Renal cortical epithelial cell (primary cell): ENCODE measurements around the gene CBFA2T3. TPM values are rescaled to one million over a fixed set of nuclear protein-coding genes. Genes with fewer than 3 reads are reported as not detected.

Experiments
- DNase-seq: peaks from one replicate; pipeline ENCODE4 v3.0.0-alpha.2; 2011; ENCODE audit warnings: low read depth
- total RNA-seq: library from RNA; depleted of rRNA; stranded (reverse); fragments of >200 nt; gene quantifications from 2 replicates; pipeline ENCODE4 v1.2.3, GENCODE V29; 2014

The CBFA2T3 gene
- total RNA-seq, 1 donor from 2014 or later, result not detected

GRCh38 chr16:88962478-88963152 lies 14.4 kb downstream of the CBFA2T3 start:
- DNase-seq, result no peak

- no peak for DNase-seq
Measured at GRCh38 chr16:88961011-88961410, 16.0 kb downstream of the CBFA2T3 start.

- no peak for DNase-seq
Measured at GRCh38 chr16:88960516-88960915, 16.5 kb downstream of the CBFA2T3 start.

- no peak for DNase-seq
Measured at GRCh38 chr16:88959022-88959421, 18.0 kb downstream of the CBFA2T3 start.

GRCh38 chr16:88957887-88958577 lies 19.0 kb downstream of the CBFA2T3 start:
- no peak for DNase-seq

DNA sequence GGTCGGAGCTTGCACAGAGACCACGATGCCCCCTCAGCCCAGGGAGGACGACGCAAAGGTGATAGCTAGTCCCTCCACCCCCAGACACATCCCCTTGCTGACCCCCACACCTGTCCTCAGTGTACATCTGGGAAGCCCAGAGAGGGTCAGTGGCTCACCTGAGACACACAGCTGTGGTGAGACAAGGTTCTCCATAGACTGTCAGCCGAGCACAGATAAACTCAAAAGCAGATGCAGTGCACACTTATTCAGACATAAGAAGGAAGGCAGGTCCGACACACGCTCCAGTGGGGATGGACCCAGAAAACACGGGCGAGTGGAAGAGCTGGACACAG lies 19.6 kb downstream of the CBFA2T3 start:
- no peak for DNase-seq

DNA sequence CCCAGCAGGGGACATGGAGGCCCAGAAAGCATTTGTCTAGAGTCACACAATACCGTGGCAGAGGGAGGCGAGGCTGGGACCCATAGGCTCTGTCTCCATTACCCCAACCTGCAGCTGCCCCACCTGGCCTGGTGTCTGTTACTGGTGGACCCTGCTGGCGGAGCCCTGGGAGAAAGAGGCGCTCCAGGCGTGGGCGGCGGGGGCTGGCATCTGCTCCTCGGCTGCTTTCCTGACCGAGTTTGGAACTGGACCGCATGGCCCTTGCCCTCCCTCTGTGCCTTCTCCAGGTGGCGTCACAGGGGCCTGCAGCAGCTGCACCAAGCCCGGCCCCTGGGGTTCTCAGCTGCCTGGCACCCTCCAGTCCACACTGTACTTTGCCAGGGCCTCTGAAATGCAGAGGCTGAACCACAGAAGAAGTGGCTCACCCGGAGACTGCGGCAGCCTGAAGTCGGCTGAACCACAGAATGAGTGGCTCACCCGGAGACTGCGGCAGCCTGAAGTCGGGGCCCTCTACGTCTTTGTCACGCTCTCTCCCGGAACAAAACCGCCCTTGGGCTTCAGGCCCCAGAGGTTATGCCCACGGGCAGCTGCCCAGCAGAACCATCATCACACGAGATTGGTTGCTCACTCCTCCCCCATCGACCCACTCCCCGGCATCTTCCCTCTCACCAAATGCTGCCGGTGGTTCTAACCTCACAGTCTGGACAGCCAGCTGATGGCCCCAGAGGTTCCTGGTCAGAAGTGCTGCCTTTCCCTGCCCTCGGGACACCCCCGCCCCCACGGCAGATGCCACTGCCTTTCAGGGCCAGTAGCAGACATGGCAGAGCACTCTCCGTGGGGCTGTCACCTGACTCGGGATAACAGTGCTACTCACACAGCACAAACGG lies 20.2 kb downstream of the CBFA2T3 start:
- no peak for DNase-seq

- DNase-seq, result no peak
Measured at GRCh38 chr16:88955906-88956305, 21.1 kb downstream of the CBFA2T3 start.

- DNase-seq, result no peak
Measured at GRCh38 chr16:88953003-88953690, 23.9 kb downstream of the CBFA2T3 start.

DNA sequence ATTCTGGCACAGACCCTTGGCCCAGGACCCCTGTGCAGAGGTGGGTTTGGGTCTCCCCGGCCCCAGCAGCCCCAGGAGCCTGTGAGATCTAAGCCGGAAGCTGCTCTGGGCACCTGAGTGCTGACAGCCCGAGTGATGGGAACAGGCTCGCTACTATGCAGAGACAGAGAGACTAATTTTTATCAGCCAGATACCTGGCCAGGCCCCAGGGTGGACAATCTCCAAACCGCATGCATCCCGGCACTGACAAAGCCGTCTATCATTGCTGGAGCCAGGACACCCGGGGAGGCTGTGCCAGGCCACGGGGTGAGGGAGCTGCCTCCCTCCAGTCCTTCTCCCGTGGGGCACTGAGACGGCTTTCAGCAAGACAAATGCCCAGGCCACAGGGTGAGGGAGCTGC lies 25.0 kb downstream of the CBFA2T3 start:
- DNase-seq, result no peak

DNA sequence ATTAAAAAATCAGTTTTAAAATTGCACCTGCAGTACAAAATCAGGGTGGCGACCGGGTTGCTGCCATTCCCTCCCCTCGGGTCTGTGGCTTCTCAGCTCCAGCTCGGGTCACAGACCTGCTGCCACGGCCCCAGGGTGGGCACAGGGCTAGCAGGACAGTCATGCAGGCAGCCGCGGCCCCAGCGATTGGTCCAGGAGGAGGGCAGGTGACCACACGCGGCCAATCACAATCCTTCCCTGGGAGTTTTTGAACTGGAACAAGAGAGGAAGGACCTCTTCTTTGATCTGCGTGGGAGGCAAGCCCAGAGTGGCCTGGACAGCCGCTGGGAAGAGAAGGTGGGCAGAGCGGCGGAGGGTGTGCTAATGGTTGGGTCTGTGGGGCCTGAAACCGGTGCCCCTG lies 25.5 kb downstream of the CBFA2T3 start:
- no peak for DNase-seq

- no peak for DNase-seq
Measured at GRCh38 chr16:88948781-88949490, 28.1 kb downstream of the CBFA2T3 start.

- no peak for DNase-seq
Measured at GRCh38 chr16:88945473-88945872, 31.5 kb downstream of the CBFA2T3 start.

DNA sequence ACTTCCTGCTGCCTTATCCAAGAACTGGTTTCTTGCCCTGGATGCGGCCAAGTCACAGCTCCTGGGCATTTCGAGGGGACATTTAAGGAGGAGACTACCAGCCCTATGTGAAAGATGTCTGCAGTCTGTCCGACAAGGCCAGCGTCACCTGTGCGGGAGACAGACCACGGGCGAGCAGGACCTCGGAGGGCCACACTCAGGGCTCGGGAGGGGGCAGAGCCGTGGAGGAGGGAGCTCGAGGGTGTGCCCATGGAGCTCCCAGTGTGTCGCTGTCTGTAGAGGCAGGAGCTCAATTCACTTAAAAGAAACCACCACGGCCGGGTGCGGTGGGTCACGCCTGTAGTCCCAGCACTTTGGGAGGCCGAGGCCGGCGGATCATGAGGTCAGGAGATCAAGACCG lies 33.3 kb downstream of the CBFA2T3 start:
- no peak for DNase-seq

DNA sequence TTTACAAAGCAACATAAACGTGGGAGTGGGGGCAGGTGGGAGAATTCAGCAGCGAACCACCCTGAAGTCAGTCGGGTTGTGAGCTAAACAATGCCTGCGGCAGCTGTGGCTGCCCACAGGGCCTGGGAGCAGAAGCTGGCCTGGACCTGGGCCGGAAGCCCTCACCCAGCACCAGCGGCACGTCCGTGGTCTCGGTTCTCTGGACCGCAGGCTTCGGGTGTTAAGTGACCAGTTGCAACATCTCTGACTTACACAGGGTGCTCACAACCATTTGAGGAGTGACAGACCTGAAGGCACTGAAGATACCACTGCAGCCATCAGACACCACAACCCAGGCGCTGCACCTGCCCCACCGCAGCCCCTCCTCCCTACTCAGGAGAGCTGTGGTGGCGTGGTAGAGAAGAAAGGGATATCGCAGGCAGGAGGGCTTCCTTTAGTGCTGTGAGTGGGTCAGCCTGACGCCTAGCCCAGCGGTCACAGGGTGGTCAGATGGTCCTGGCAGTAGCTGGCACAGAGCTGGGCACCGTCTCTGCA lies 33.8 kb downstream of the CBFA2T3 start:
- DNase-seq, result no peak

DNA sequence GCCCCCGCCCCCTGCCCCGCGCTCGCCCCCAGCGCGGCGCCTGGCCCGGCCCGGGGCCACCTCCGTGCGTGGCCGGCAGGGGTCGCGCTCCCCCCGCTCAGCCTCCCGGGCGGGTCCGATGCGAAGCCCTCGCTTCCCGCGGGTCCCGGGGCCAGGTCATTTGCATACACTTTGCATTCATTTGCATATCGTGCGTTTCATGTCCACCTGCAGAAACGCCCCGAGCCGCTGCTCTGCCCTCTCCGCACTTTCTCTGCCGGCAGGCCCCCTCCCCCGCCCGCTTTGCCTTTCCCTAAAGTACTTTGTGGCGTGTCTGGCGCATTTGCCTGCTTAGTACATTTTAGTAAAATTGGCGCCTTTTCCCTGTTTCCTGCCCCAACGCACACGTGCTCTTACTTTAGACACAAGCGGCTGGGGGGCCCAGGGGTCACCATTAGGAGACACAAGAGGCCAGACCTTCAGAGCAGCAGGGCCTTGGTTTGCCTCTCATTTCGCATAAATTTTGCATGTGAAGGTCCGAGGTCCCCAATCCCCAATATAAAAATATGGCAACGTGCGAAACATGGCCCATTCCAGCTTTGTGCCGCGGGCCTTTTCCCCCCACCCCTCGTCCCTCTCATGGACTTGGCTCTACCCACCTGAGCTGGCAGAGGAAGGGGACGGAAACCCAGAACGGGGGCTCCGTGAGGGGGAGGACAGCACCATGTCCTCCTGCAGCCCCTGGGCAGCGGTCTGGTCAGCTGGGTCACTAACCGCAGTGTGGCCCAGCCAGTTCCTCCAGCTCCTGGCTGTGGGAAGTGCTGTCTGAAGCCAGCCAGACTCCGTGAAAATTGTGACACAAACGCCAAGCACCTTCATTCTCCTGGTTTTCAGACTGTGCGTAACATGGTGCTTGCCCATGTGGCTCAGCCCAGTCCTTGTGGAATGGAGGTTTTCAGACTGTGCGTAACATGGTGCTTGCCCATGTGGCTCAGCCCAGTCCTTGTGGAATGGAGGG lies 34.8 kb downstream of the CBFA2T3 start:
- DNase-seq, result no peak

DNA sequence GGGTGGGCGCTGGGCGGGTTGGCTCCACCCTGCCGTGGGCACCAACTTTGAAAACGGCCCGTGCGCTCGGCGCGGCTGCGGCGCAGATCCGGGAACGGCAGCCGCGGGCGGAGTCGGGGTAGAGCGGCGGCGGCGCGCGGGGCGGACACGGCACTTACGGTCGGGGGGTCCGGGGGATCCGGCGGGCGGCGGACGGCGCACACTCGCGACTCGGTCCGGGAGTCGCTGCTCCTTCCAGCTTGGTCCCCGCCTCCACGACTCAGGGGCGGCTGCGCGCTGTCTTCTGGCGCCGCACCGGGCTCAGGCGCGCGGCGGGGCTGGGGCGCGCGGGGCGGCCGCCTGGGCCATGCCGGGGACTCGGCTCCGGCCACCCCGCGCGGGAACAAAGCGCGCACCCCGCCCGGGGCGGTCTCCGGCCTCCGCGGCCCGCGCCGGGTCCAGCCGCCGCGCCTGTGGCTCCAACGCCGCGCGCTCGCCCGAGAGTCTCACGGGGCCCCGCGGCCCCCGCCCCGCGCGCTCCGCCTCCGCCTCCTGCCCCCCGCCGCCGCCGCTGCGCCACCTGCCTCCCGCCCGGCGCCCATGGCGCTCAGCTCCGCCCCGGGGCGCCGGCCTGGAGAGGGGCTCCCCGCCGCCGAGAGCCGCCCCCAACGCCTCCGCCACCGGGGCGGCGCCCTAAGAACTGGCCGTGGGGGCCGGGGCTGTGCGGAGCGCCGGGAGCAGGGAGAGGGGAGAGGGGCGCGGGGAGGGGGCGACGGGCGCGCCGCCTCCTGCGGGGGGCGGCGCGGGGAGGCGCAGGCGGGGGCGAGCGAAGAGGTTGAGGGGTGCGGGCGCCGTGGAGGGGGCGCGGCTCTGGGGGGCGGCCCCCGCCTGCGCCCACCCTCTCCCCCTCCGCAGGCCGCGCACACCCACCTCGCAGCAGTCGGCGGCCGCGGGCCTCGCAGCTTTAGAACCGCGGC lies 35.9 kb downstream of the CBFA2T3 start:
- no peak for DNase-seq

DNA sequence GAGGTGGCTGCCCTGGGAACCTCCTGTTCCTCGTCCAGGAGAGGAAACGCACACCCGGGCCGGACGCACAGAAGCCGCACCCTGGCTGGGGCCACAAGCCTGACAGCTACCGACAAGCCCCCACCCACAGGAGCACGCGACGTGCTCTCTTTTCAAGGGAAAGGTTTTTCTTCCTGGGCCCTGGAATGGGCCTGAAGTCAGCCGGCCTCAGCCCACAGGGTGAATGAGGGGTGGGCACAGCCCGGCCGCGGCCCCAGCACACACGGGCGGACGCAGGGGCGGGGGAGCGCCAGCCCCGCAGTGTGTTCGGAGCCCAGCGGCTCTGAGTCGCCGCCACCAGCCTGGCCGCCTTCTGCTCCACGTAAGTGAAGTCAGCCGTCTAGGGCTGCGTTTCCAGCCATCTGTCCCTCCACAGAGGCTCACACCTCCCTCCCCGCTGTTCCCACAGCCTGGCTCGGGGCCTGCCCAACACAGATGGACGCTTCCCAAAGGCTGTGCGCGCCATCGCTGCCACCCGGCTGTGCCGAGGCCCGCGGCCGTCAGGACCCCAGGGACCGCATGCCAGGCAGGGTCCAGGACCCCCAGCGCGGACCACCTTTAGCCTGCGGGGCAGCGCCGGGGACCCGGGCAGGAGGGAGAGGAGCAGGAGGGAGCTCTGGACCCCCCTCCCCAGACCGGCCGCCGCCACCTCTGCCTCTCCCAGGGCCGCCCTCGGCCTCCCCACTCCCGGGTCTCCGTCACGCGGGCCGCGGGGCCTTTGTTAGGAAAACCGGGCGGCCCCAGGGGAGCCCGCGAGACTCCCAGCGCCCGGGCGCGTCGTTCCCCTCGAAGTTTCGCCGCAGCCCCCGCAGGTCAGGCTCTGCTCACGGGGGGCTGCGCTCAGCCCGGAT lies 36.8 kb downstream of the CBFA2T3 start:
- DNase-seq, result no peak
